HG03095 (cell line): ENCODE results near the gene GRK5.

ENCODE experiments used
- ATAC-seq: cut with Tn5 transposase; IDR thresholded peaks from one replicate; pipeline ENCODE4 v1.9.1; 2021; ENCODE audit warnings: moderate library complexity; ENCODE audit not compliant: unreplicated experiment

GRK5 gene

DNA sequence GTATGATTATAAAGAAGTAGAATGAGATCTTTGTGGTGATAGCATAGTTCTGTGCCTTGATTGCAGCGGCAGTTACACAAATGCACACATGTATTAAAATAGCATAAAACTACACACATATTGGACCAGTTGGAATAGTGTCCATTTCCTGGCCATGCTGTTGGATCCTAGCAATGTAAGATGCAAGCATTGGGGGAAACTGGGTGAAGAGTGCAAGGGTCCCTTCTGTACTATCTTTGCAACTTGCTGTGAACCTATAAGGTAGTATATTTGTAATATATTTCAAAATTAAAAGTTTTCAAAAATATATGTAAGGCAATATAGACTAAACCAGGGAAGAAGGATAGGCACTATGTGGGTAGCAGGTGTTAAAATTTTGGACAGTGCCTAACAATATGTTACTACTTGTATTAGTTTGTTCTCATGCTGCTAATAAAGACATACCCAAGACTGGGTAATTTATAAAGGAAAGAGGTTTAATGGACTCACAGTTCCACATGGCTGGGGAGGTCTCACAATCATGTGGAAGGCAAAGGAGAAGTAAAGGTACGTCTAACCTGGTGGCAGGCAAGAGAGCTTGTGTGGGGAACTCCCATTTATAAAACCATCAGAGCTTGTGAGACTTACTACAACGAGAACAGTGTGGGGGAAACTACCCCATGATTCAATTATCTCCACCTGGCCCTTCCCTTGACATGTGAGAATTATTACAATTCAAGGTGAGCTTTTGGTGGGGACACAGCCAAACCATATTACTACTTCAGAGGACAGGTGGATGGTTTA is 263.7 kb downstream of the GRK5 start:
- no peak for ATAC-seq

GRCh38 chr10:119473771-119474170 is 266.4 kb downstream of the GRK5 start:
- ATAC-seq, result no peak

DNA sequence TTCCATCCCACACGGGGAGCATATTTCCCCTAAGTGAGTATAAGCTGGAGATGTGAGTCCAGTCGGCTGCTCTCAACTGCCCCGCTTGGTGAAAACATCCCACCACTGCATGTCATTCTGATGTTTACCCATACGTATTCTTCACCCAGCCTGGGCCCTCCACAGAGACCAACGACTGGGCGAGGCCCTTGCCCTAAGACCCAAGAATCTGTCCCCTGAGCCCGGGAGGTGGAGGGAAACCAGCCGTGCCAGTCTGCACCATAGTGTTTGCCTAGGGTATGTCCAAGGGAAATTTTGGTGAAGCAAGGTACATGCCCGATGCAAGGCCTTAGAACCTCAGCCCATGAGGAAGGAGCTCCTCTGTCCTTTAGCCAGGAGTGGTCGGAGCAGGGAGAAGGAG is 267.2 kb downstream of the GRK5 start:
- ATAC-seq, result no peak

DNA sequence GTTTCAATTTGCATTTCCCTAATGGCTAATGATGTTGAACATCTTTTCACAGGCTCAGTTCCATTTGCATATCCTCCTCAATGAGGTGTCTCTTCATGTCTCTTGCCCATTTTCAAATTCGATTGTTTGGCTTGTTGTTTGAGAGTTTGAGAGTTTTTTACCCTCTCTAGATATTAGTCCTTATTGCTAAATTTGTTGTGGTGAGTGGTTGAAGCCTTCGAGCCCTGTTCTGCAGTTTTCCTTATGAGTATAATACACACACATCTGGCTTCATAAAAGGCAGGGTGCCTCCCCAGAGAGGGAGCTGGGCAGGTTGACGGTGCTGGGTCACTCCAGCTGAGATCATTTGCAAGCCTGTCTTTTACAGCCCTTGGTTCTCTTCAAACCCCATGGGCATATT is 270.1 kb downstream of the GRK5 start:
- peak; percentile 70 for ATAC-seq

- peak; percentile 82 for ATAC-seq
Observed at GRCh38 chr10:119478111-119478802, 270.9 kb downstream of the GRK5 start.

DNA sequence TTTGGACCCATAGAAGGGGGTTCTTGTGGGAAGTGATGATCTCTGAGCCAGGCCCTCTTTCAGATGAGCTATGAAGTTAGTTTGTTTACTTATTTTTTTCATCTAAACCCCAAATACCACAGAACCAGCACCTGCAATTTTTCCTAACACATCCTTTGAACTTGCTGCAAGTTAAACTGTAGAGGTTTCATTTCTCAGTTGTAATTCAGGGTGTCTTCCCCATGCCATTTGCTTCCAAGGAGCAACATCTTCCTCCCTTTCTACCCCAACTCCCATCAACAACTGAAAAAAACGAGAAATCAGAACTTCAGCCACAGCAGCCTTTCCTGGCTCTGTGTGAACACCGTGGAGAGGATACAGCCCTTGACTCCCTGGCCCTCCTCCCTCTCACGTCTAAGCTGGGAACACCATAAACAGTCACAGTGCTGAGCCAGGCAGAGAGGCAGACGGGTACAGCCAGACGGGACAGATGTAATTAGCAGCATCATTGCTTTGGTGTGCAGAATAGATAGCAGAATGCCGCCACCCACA is 271.5 kb downstream of the GRK5 start:
- no peak for ATAC-seq

DNA sequence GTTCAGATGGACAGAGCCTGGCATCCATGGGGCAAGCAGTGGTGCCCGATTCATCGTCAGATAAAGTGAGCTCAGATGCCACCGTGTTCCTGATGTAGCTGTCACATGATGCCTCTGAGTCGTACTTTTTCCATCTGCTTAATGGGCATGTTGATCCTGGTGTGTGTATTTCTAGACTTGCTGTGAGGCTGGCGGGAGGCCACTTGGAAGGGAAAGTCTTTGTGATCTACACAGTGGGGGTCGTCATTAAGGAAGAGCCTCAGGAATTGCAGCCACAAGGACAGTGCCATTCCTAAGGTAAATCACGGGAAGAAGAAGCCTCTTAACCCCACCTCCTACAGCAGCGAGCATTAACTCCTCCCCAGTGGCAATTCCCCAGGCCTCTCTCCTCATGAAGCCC is 272.2 kb downstream of the GRK5 start:
- no peak for ATAC-seq

- ATAC-seq, result no peak
Observed at GRCh38 chr10:119480667-119481066, 273.3 kb downstream of the GRK5 start.

DNA sequence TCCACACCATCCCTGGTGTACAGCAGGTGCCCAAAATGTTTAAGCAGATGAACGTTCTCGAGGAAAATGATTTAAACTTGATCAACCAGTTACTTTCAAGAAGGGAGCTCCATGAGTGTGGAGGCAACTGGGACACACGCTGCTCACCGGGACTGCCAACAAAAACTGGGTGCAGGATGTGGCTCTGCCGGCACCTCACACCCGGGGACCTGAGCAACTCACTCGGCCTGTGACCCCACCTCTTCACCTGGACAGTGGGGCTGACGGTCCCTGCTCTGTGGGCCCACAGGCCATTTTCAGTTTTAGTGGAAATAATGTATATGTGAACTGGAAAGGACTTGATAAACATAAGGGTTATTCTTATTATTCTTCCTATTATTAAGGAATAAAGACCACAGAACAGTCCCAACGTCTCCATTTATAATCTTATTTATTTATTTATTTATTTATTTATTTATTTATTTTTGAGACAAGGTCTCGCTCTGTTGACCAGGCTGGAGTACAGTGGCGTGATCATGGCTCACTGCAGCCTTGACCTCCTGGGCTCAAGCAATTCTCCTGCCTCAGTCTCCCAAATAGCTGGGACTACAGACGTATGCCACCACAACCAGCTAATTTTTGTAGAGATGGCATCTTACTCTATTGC is 274.5 kb downstream of the GRK5 start:
- no peak for ATAC-seq

- no peak for ATAC-seq
Observed at GRCh38 chr10:119483001-119483400, 275.6 kb downstream of the GRK5 start.

DNA sequence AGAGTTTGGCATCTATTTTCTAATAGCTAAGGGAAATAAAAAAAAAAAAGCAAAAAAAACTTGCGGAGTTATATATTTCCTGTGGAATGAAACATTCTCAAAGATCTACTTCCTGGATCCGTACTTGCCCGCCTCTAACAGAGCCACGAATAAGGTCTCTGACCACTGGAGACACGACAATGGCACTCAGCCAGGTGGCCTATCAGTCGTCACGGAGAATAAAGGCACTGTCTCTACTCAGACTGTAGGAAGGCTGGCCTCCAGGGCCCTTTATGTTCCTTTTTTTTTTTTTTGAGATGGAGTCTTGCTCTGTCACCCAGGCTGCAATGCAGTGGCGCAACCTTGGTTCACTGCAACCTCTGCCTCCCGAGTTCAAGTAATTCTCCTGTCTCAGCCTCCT is 276.5 kb downstream of the GRK5 start:
- ATAC-seq, result no peak

- no peak for ATAC-seq
Observed at GRCh38 chr10:119488675-119489074, 281.3 kb downstream of the GRK5 start.

- ATAC-seq, result no peak
Observed at GRCh38 chr10:119489991-119490326, 282.6 kb downstream of the GRK5 start.

- ATAC-seq, result no peak
Observed at GRCh38 chr10:119491966-119492757, 284.8 kb downstream of the GRK5 start.

- no peak for ATAC-seq
Observed at GRCh38 chr10:119493155-119493554, 285.8 kb downstream of the GRK5 start.

- ATAC-seq, result no peak
Observed at GRCh38 chr10:119494236-119495020, 287.1 kb downstream of the GRK5 start.

- no peak for ATAC-seq
Observed at GRCh38 chr10:119495021-119495505, 287.7 kb downstream of the GRK5 start.

DNA sequence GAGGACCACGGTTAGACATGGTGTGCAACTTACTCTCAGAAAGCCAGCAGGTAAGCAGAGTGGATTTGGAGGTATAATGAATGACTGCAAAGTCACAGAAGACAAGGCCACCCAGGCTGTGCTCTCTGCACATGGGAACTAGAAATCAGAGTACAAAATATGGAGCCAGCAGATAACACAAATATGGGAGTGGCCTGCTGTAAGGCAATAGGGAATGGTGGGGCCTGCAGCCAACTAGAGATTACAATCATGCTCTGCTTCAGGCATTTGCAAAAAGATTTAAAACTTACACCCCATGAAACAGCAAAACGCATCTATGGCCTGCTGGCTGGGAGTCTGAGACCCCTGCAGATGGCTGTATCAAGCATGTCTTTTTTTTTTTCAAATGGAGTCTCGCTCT is 288.2 kb downstream of the GRK5 start:
- no peak for ATAC-seq

- ATAC-seq, result peak; percentile 93
Observed at GRCh38 chr10:119496273-119496672, 288.9 kb downstream of the GRK5 start.

DNA sequence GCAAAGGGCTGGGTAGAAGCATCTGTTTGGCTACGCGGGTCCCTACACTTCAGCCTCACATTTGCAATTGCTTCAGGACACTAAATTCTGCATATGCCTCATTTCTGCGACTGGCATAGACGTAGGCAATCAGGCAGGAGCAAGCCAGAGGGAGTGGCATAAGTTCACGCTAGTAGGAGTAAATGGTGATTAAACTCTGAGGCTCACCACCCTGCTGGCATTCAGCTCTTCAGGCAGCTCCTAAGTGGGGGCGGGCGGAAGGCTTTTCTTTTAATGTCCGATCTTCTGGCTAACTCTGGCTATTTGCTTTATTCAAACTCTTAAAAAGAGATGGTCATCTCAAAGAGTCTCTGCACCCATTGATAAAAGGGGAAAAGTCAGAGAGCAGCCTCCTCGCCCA is 289.9 kb downstream of the GRK5 start:
- ATAC-seq, result no peak
